GM18951 (cell line): ENCODE measurements around the gene IGLL1.
"Not testable (repeated sequence)": the region's sequence is repeated elsewhere in the genome, so short reads cannot be mapped to it uniquely, and the experiment has no call there.

Experiments used
- POLR2A ChIP-seq: IDR thresholded peaks from 4 replicates; pipeline ENCODE4 v1.6.1; 2011; ENCODE audit warnings: mild to moderate bottlenecking; ENCODE audit not compliant: insufficient read length, insufficient read depth; ENCODE audit errors: extremely low read depth
- in situ Hi-C: fragments of 300-500 bp; cut with MboI; formaldehyde crosslinking; loops from one replicate; pipeline ENCODE4 v1.12.0; 2022; ENCODE audit warnings: low sequenced_read_pairs, mixed read lengths, inconsistent platforms; ENCODE audit not compliant: unreplicated experiment

Gene IGLL1

GRCh38 chr22:23575601-23576000 is 4.5 kb downstream of the IGLL1 start:
- in situ Hi-C loops: no loop called here
- no peak for TF ChIP-seq POLR2A

- TF ChIP-seq POLR2A: no peak
- in situ Hi-C loops: no loop called here
Observed at GRCh38 chr22:23574877-23575276, 5.2 kb downstream of the IGLL1 start.

DNA sequence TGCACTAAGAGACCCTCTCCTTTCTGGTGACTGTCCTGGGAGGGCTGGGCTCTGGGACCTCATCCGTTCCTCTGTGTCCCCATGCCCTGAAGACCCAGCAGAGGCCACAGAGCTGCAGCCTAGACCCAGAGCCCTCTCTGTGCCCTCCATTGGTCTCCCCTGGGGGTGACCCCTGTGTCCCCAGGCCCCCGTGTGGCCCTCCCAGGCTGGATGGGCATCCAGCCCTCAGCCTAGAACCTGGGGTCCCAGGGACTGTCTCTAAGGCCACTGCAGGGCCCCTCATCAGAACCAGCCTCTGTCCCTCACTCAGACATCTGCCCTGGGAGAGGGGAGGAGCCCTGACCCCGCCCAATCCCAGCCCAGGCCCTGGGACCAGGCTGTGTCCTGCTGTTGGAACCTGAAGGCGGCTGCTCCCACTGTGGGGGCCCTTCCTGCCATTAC is 5.7 kb downstream of the IGLL1 start:
- in situ Hi-C loops: no loop called here
- TF ChIP-seq POLR2A: no peak

GRCh38 chr22:23573701-23574235 is 6.3 kb downstream of the IGLL1 start:
- in situ Hi-C loops: not testable (repeated sequence)

DNA sequence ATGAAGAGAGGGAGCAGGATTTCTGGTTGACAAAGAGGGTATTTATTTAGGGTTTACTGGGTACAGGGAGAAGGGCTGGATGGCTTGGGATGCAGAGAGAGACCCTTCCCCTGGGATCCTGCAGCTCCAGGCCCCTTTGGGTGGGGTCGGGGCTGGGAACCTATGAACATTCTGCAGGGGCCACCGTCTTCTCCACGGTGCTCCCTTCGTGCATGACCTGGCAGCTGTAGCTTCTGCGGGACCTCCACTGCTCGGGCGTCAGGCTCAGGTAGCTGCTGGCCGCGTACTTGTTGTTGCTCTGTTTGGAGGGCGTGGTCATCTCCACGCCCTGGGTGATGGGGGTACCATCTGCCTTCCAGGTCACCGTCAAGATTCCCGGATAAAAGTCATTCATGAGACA is 7.0 kb downstream of the IGLL1 start:
- in situ Hi-C loops: not testable (repeated sequence)

GRCh38 chr22:23571486-23571885 is 8.6 kb downstream of the IGLL1 start:
- in situ Hi-C loops: no loop called here

GRCh38 chr22:23570681-23571080 is 9.4 kb downstream of the IGLL1 start:
- TF ChIP-seq POLR2A: no peak
- in situ Hi-C loops: no loop called here

More at GRCh38 chr22:23571486-23571885, 8.6 kb downstream of the IGLL1 start:
- no peak for TF ChIP-seq POLR2A

- no peak for TF ChIP-seq POLR2A
- in situ Hi-C loops: no loop called here
Observed at GRCh38 chr22:23569716-23570115, 10.4 kb downstream of the IGLL1 start.

DNA sequence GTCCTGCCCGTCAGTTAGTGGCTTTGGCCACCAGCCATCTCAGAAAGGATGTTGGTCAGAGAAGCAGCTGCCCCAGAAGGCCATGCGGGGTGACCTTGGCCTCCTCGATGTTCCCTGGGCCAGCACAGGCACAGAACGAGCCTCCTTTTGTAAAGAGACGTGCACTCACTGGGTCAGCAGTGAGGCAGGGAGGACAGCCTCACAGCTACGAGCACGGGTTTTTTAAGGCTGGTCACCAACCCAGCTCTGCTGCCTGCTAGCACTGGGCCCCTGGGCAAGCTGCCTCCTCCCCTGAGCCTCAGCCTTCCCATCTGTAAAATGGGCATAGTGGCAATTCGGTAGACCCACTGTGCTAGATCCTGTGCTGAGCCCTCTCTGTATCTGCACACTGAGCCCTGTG is 10.8 kb downstream of the IGLL1 start:
- in situ Hi-C loops: no loop called here
- no peak for TF ChIP-seq POLR2A

- in situ Hi-C loops: no loop called here
Observed at GRCh38 chr22:23566705-23567475, 13.2 kb downstream of the IGLL1 start.

GRCh38 chr22:23565915-23566704 is 14.0 kb downstream of the IGLL1 start:
- in situ Hi-C loops: no loop called here
- TF ChIP-seq POLR2A: no peak

More at GRCh38 chr22:23566705-23567475, 13.2 kb downstream of the IGLL1 start:
- no peak for TF ChIP-seq POLR2A

DNA sequence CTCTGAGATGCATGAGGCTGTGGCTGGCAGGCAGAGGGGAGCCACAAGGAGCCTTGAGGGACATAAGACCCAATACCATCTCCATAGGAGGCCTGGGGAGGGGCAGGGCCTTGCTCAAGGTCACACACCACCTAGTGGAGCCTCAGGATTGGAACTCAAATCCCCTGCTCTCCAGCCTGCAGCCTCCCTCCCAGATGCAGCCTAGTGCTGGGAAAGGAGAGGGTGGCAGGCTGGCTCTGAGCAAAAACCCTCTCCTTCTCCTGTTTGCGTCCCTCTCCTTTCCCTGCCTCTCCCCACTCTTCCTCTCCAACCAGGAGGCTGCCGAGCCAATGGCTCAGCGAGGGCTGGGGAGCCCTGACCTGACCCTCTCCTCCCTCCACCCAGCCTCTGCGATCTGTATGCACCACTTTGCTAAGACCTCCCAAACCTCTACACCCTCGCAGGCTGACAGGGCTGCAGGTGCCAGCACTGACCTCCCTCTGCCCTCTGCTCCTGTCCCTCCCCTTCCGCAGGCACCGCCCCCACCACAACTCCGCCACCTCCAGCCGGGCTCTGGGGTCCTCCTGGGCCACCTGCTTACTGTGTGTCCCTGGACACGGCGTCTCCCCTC is 14.7 kb downstream of the IGLL1 start:
- no peak for TF ChIP-seq POLR2A
- in situ Hi-C loops: no loop called here

GRCh38 chr22:23564276-23564675 is 15.8 kb downstream of the IGLL1 start:
- no peak for TF ChIP-seq POLR2A
- in situ Hi-C loops: no loop called here
